ENCODE results near the gene PPP1R8.

DNA sequence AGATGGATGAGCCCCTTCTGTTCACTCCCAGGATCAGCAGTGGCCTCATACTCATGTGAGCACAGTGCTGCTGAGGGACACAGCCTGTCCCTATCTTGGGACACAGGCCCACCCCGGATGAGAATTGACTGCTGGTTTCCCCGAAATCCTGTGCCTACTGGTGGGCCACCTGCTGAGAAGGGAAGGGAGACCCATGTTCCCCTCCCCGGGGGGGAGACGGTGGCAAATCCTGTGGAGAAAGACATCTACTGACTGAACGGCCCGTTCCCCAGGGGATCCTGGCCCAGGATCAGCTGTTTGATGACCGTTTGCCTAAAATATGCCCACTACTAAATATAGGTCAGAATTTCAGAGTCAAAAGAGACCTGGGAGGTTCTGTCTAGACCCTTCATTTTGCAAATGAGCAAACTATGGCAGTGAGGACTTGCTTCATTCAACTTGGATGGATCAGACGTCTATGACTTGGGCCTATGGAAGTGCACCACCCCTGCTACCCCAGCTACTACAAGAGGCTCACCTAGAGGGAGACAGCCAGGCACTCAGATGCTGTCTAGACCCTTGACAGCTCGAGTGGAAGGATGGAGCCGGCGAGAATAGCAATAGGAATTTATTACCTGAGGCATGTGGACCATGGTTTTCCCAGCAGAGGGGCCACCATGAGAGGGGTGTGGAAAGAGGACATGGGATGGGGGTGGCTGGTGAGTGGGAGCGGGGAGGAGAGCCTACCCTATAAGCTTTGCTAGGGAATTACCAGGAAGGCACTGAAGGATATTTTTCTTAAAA is 26.2 kb downstream of the PPP1R8 start:
- TF ChIP-seq, protein P1, sequence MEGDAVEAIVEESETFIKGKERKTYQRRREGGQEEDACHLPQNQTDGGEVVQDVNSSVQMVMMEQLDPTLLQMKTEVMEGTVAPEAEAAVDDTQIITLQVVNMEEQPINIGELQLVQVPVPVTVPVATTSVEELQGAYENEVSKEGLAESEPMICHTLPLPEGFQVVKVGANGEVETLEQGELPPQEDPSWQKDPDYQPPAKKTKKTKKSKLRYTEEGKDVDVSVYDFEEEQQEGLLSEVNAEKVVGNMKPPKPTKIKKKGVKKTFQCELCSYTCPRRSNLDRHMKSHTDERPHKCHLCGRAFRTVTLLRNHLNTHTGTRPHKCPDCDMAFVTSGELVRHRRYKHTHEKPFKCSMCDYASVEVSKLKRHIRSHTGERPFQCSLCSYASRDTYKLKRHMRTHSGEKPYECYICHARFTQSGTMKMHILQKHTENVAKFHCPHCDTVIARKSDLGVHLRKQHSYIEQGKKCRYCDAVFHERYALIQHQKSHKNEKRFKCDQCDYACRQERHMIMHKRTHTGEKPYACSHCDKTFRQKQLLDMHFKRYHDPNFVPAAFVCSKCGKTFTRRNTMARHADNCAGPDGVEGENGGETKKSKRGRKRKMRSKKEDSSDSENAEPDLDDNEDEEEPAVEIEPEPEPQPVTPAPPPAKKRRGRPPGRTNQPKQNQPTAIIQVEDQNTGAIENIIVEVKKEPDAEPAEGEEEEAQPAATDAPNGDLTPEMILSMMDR (IDR thresholded peaks at IDR 0.05; ENCODE audit: low read length) = no peak
- TF ChIP-seq EZH2 (IDR thresholded peaks at IDR 0.05; ENCODE audit: borderline replicate concordance, low read length) = no peak
